HCT116 (cell line): Measurements from ENCODE around the gene PNISR. TPM values are rescaled to one million over a fixed set of nuclear protein-coding genes. Genes with fewer than 3 reads are reported as not detected.

Experiments
- ATAC-seq: fragments of 200-7000 bp; cut with Tn5 transposase; 2 replicates; pipeline ENCODE4 v1.9.1; 2020; ENCODE audit warnings: mild to moderate bottlenecking, moderate library complexity
- BruUV-seq: library from RNA; stranded (reverse); fragments of 400-500 nt; replicated peaks from 2 replicates; lab custom pipeline; 2021; lab: Mats Ljungman, UMichigan
- CTCF ChIA-PET: fragments of 300-600 bp; sonication (Branson Sonifier 250); formaldehyde crosslinking; loops from one replicate; lab custom pipeline; 2021; ENCODE audit warnings: antibody characterized with exemption; lab: Charles Lee
- POLR2A ChIA-PET: fragments of 300-600, 350-600 bp; sonication (Branson Sonifier 250); formaldehyde crosslinking; loops from one replicate; lab custom pipeline; 2021; ENCODE audit warnings: antibody characterized with exemption; lab: Charles Lee
- RAD21 ChIA-PET, 2 experiments: fragments of 300-600 bp; sonication (Branson Sonifier 250); formaldehyde crosslinking; loops; one replicate each; lab custom pipeline; 2023; ENCODE audit warnings: low total read pairs in 2 of 2; ENCODE audit not compliant: uncharacterized antibody in 2 of 2, unreplicated experiment in 2 of 2, low non-redundant PET in 1 of 2; lab: Charles Lee
- DNase-seq: peaks from one replicate; pipeline ENCODE4 v3.0.0-alpha.2; 2010; ENCODE audit warnings: low read depth, low spot score
- H2AFZ ChIP-seq: fragments of 200-600 bp; shearing (Covaris generic), sonication (generic); 2 replicates; pipeline ENCODE4 v1.6.1; 2017; ENCODE audit warnings: low read depth, mixed run types, mixed read lengths, antibody characterized with exemption, low read length; ENCODE audit not compliant: poor library complexity, severe bottlenecking
- H3K27ac ChIP-seq: 2 replicates; pipeline ENCODE4 v1.5.1; 2012; ENCODE audit warnings: low read depth, low read length
- H3K27me3 ChIP-seq: fragments of 200-600 bp; sonication (generic); 2 replicates; pipeline ENCODE4 v1.6.1; 2016; ENCODE audit warnings: mixed run types, low read length, mixed read lengths; ENCODE audit not compliant: insufficient read depth
- H3K36me3 ChIP-seq, 2 experiments: fragments of 200-500 bp in 1 of 2; fragments of 200-600 bp in 1 of 2; sonication (Bioruptor generic) in 1 of 2; sonication (generic) in 1 of 2; 2 replicates each; pipeline versions ENCODE4 v1.5.1 to v1.6.1; 2014 to 2016; ENCODE audit warnings: low read length in 2 of 2, inconsistent platforms in 1 of 2, mixed read lengths in 1 of 2, mixed run types in 1 of 2; ENCODE audit not compliant: insufficient read depth in 2 of 2, control insufficient read depth in 1 of 2
- H3K4me1 ChIP-seq, 2 experiments: fragments of 200-600 bp in 1 of 2; sonication (generic) in 1 of 2; 2 replicates each; pipeline versions ENCODE4 v1.5.1 to v1.6.1; 2012 to 2017; ENCODE audit warnings: low read length in 2 of 2, inconsistent platforms in 1 of 2, mild to moderate bottlenecking in 1 of 2, mixed read lengths in 1 of 2, mixed run types in 1 of 2, moderate library complexity in 1 of 2; ENCODE audit not compliant: insufficient read depth in 2 of 2, control insufficient read depth in 1 of 2
- H3K4me2 ChIP-seq: fragments of 200-600 bp; sonication (generic); 2 replicates; pipeline ENCODE4 v1.6.1; 2017; ENCODE audit warnings: mixed run types, low read length, mixed read lengths
- H3K4me3 ChIP-seq, 2 experiments: fragments of 200-600 bp in 1 of 2; sonication (generic) in 1 of 2; replicated peaks in 1 of 2; 2 replicates each; pipeline ENCODE4 v1.5.1; 2011 to 2016; ENCODE audit warnings: low read length in 2 of 2, control low read depth in 1 of 2, low read depth in 1 of 2, mild to moderate bottlenecking in 1 of 2, mixed read lengths in 1 of 2, mixed run types in 1 of 2
- H3K79me2 ChIP-seq: fragments of 200-600 bp; sonication (generic); 2 replicates; pipeline ENCODE4 v1.6.1; 2017; ENCODE audit warnings: mild to moderate bottlenecking, mixed run types, low read length, moderate library complexity, mixed read lengths; ENCODE audit not compliant: insufficient read depth
- H3K9ac ChIP-seq: fragments of 200-600 bp; sonication (generic); 2 replicates; pipeline ENCODE4 v1.6.1; 2016; ENCODE audit warnings: low read length, mixed read lengths
- H3K9me2 ChIP-seq: fragments of 200-600 bp; sonication (generic), shearing (Covaris generic); 2 replicates; pipeline ENCODE4 v1.6.1; 2017; ENCODE audit warnings: mixed run types, mild to moderate bottlenecking, moderate library complexity; ENCODE audit not compliant: insufficient read depth
- H3K9me3 ChIP-seq, 2 experiments: fragments of 200-500 bp in 1 of 2; fragments of 200-600 bp in 1 of 2; sonication (Bioruptor generic) in 1 of 2; sonication (generic) in 1 of 2; 2 replicates each; pipeline ENCODE4 v1.6.1; 2014 to 2017; ENCODE audit warnings: low read length in 2 of 2, mixed read lengths in 2 of 2, inconsistent platforms in 1 of 2, low read depth in 1 of 2, mild to moderate bottlenecking in 1 of 2, mixed run types in 1 of 2, moderate library complexity in 1 of 2; ENCODE audit not compliant: control insufficient read depth in 1 of 2, insufficient read depth in 1 of 2
- H4K20me1 ChIP-seq: fragments of 200-600 bp; sonication (generic), shearing (Covaris generic); 2 replicates; pipeline ENCODE4 v1.6.1; 2017; ENCODE audit warnings: mixed run types, mild to moderate bottlenecking, moderate library complexity; ENCODE audit not compliant: insufficient read depth
- CBX3 ChIP-seq: IDR thresholded peaks from 2 replicates; pipeline ENCODE4 v1.6.1; 2012; ENCODE audit warnings: low read depth
- EGR1 ChIP-seq: IDR thresholded peaks from 2 replicates; pipeline ENCODE4 v1.6.1; 2012; ENCODE audit warnings: low read depth
- FOSL1 ChIP-seq: IDR thresholded peaks from 2 replicates; pipeline ENCODE4 v1.6.1; 2012; ENCODE audit warnings: low read depth
- POLR2A ChIP-seq: IDR thresholded peaks from 2 replicates; pipeline ENCODE4 v1.7.0; 2011; ENCODE audit warnings: borderline replicate concordance; ENCODE audit not compliant: insufficient read depth, insufficient read length; ENCODE audit errors: extremely low read depth
- POLR2AphosphoS5 ChIP-seq: IDR thresholded peaks from 2 replicates; pipeline ENCODE4 v1.6.1; 2011; ENCODE audit warnings: mild to moderate bottlenecking, low read depth, low read length, moderate library complexity
- SP1 ChIP-seq: IDR thresholded peaks from 2 replicates; pipeline ENCODE4 v1.6.1; 2012; ENCODE audit warnings: low read depth
- SRF ChIP-seq: IDR thresholded peaks from 2 replicates; pipeline ENCODE4 v1.6.1; 2012; ENCODE audit warnings: low read depth
- ZNF274 ChIP-seq: fragments of 200-500 bp; sonication (Bioruptor generic); IDR thresholded peaks from 2 replicates; pipeline ENCODE4 v1.6.1; 2014; ENCODE audit warnings: mild to moderate bottlenecking, low read depth, low read length, inconsistent platforms
- intact Hi-C: fragments of 100-400 bp; cut with micrococcal nuclease; formaldehyde crosslinking; loops from 2 replicates; pipeline ENCODE4 v1.10.0; 2022
- total RNA-seq: library from RNA; stranded (reverse); gene quantifications from one replicate; pipeline ENCODE4 v1.2.1, GENCODE V29; 2021; ENCODE audit not compliant: unreplicated experiment
- TF ChIP-seq, protein P1 (sequence below): IDR thresholded peaks from 2 replicates; pipeline ENCODE4 v1.6.1; 2012; ENCODE audit warnings: low read depth
- TF ChIP-seq, protein P2 (sequence below): IDR thresholded peaks from 2 replicates; pipeline ENCODE4 v1.6.1; 2011; ENCODE audit warnings: mild to moderate bottlenecking, low read length, moderate library complexity; ENCODE audit not compliant: insufficient replicate concordance; ENCODE audit errors: extremely low read depth

The PNISR gene
- total RNA-seq, 1 experiment from 2014 or later = 97.1 TPM

GRCh38 chr6:99473730-99474129 is 48.6 kb upstream of the PNISR start:
- DNase-seq (no peak), ATAC-seq (no peak)
- no peak overlapping the region for H3K9ac ChIP-seq
- intact Hi-C loops = no loop called here
- H4K20me1 ChIP-seq = no peaks in the 10 kb centered on the region
- no peak overlapping the region for H3K4me3 ChIP-seq
- ChIA-PET RAD21 (no interaction called here), POLR2A (no interaction called here), CTCF (no interaction called here)
- no TSS peak for BruUV-seq
- H3K27ac ChIP-seq = no peak overlapping the region
- no peaks in the 10 kb centered on the region for H3K9me2 ChIP-seq
- no peak for TF ChIP-seq POLR2AphosphoS5
- no peaks in the 10 kb centered on the region for H3K27me3 ChIP-seq
- H2AFZ ChIP-seq = no peak overlapping the region
- no peaks in the 10 kb centered on the region for H3K9me3 ChIP-seq
- H3K79me2 ChIP-seq = no peaks in the 10 kb centered on the region
- H3K4me2 ChIP-seq = no peak overlapping the region
- H3K36me3 ChIP-seq = peaks cover 0 to 2% of the 10 kb centered on the region in 2 experiments; a peak in 1 of 4 replicates
- H3K4me1 ChIP-seq = no peaks in the 10 kb centered on the region

DNA sequence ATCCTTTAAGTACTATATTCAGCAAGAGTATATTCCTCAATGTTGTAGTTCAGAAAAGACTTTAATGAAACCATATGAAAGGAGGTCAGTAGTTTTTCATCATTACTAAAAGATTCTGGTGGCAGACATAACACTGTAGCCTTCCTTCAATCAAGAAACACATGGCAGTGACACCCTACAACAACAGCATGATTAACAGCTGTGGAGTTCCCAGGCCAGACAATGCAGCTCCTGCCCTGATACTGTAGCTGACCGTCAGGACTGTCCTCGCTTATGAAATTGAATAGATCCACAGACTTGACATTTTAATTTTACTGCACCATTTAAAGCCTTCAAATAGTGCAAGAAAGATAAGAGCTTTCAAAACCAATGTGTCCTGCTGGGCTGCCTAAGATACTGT is 46.5 kb upstream of the PNISR start:
- BruUV-seq = no TSS peak
- ChIA-PET RAD21 (no interaction called here), CTCF (no interaction called here), POLR2A (no interaction called here)
- no peak for TF ChIP-seq FOSL1
- no peak for TF ChIP-seq ZNF274
- no peak for TF ChIP-seq EGR1
- no peak for TF ChIP-seq SP1
- no peak for TF ChIP-seq CBX3
- no peak for TF ChIP-seq SRF
- TF ChIP-seq POLR2A = no peak
- TF ChIP-seq, protein P1, sequence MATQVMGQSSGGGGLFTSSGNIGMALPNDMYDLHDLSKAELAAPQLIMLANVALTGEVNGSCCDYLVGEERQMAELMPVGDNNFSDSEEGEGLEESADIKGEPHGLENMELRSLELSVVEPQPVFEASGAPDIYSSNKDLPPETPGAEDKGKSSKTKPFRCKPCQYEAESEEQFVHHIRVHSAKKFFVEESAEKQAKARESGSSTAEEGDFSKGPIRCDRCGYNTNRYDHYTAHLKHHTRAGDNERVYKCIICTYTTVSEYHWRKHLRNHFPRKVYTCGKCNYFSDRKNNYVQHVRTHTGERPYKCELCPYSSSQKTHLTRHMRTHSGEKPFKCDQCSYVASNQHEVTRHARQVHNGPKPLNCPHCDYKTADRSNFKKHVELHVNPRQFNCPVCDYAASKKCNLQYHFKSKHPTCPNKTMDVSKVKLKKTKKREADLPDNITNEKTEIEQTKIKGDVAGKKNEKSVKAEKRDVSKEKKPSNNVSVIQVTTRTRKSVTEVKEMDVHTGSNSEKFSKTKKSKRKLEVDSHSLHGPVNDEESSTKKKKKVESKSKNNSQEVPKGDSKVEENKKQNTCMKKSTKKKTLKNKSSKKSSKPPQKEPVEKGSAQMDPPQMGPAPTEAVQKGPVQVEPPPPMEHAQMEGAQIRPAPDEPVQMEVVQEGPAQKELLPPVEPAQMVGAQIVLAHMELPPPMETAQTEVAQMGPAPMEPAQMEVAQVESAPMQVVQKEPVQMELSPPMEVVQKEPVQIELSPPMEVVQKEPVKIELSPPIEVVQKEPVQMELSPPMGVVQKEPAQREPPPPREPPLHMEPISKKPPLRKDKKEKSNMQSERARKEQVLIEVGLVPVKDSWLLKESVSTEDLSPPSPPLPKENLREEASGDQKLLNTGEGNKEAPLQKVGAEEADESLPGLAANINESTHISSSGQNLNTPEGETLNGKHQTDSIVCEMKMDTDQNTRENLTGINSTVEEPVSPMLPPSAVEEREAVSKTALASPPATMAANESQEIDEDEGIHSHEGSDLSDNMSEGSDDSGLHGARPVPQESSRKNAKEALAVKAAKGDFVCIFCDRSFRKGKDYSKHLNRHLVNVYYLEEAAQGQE = no peak
- TF ChIP-seq, protein P2, sequence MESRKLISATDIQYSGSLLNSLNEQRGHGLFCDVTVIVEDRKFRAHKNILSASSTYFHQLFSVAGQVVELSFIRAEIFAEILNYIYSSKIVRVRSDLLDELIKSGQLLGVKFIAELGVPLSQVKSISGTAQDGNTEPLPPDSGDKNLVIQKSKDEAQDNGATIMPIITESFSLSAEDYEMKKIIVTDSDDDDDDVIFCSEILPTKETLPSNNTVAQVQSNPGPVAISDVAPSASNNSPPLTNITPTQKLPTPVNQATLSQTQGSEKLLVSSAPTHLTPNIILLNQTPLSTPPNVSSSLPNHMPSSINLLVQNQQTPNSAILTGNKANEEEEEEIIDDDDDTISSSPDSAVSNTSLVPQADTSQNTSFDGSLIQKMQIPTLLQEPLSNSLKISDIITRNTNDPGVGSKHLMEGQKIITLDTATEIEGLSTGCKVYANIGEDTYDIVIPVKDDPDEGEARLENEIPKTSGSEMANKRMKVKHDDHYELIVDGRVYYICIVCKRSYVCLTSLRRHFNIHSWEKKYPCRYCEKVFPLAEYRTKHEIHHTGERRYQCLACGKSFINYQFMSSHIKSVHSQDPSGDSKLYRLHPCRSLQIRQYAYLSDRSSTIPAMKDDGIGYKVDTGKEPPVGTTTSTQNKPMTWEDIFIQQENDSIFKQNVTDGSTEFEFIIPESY = no peak
- no peaks in the 10 kb centered on the region for H3K9me3 ChIP-seq
- H3K27me3 ChIP-seq = no peaks in the 10 kb centered on the region
- intact Hi-C loops = no loop called here
- no peaks in the 10 kb centered on the region for H4K20me1 ChIP-seq
- no peaks in the 10 kb centered on the region for H3K4me1 ChIP-seq
- H2AFZ ChIP-seq = no peak overlapping the region
- no peaks in the 10 kb centered on the region for H3K9me2 ChIP-seq
- DNase-seq (no peak), ATAC-seq (no peak)
- H3K9ac ChIP-seq = no peak overlapping the region
- no peak overlapping the region for H3K4me3 ChIP-seq
- H3K79me2 ChIP-seq = no peaks in the 10 kb centered on the region
- no peak overlapping the region for H3K27ac ChIP-seq
- H3K36me3 ChIP-seq = peaks cover 0 to 2% of the 10 kb centered on the region in 2 experiments; a peak in 1 of 4 replicates
- no peak overlapping the region for H3K4me2 ChIP-seq
